PC-3 (cell line): Measurements from ENCODE around the gene XPR1. TPM values are rescaled to one million over a fixed set of nuclear protein-coding genes. Genes with fewer than 3 reads are reported as not detected.

Source experiments
- ATAC-seq: fragments of 200-7000 bp; cut with Tn5 transposase; 2 replicates; pipeline ENCODE4 v1.9.1; 2020; ENCODE audit warnings: mild to moderate bottlenecking, moderate library complexity
- BruUV-seq: library from RNA; stranded (reverse); fragments of 400-500 nt; replicated peaks from 2 replicates; lab custom pipeline; 2021; lab: Mats Ljungman, UMichigan
- CTCF ChIA-PET: fragments of 300-600 bp; sonication (Branson Sonifier 250); formaldehyde crosslinking; loops from one replicate; lab custom pipeline; 2022; ENCODE audit warnings: antibody characterized with exemption; lab: Charles Lee
- POLR2A ChIA-PET: fragments of 300-600 bp; sonication (Branson Sonifier 250); formaldehyde crosslinking; loops from one replicate; lab custom pipeline; 2022; ENCODE audit warnings: antibody characterized with exemption; ENCODE audit not compliant: unreplicated experiment; lab: Charles Lee
- DNase-seq: peaks from one replicate; pipeline ENCODE4 v3.0.0-alpha.2; 2015
- H2AFZ ChIP-seq: fragments of 300-600 bp; sonication (generic); 2 replicates; pipeline ENCODE4 v1.6.0; 2016; ENCODE audit warnings: antibody characterized with exemption, low read length
- H3F3A ChIP-seq: fragments of 300-600 bp; sonication (generic); one replicate; pipeline ENCODE4 v1.6.0; 2017; ENCODE audit warnings: antibody characterized with exemption, low read length, control low read depth, mild to moderate bottlenecking; ENCODE audit not compliant: unreplicated experiment
- H3K27ac ChIP-seq: fragments of 300-600 bp; sonication (generic); 2 replicates; pipeline ENCODE4 v1.5.1; 2016; ENCODE audit warnings: mild to moderate bottlenecking, low read length
- H3K27me3 ChIP-seq: fragments of 300-600 bp; sonication (generic); 2 replicates; pipeline ENCODE4 v1.6.1; 2016; ENCODE audit warnings: low read length, mixed read lengths
- H3K36me3 ChIP-seq: fragments of 300-600 bp; sonication (generic); 2 replicates; pipeline ENCODE4 v1.6.1; 2016; ENCODE audit warnings: low read depth, mixed run types, low read length, mixed read lengths
- H3K4me1 ChIP-seq: fragments of 300-600 bp; sonication (generic); 2 replicates; pipeline ENCODE4 v1.5.1; 2016; ENCODE audit warnings: low read length; ENCODE audit not compliant: insufficient read depth
- H3K4me2 ChIP-seq: fragments of 300-600 bp; sonication (generic); 2 replicates; pipeline ENCODE4 v1.6.0; 2016; ENCODE audit warnings: low read length
- H3K4me3 ChIP-seq: fragments of 300-600 bp; sonication (generic); 2 replicates; pipeline ENCODE4 v1.5.1; 2016; ENCODE audit warnings: mild to moderate bottlenecking, low read length, mixed read lengths
- H3K79me2 ChIP-seq: fragments of 300-600 bp; sonication (generic); 2 replicates; pipeline ENCODE4 v1.6.1; 2017; ENCODE audit warnings: low read length, mixed read lengths
- H3K9ac ChIP-seq: fragments of 300-600 bp; sonication (generic); 2 replicates; pipeline ENCODE4 v1.6.0; 2016; ENCODE audit warnings: mild to moderate bottlenecking, low read length
- H3K9me2 ChIP-seq: fragments of 300-600 bp; sonication (generic); replicated peaks from 2 replicates; pipeline ENCODE4 v1.6.1; 2016; ENCODE audit warnings: mixed run types, low read length, mixed read lengths
- H3K9me3 ChIP-seq: fragments of 300-600 bp; sonication (generic); 2 replicates; pipeline ENCODE4 v1.6.1; 2016; ENCODE audit warnings: low read length, mixed read lengths
- H4K20me1 ChIP-seq: fragments of 300-600 bp; sonication (generic); 2 replicates; pipeline ENCODE4 v1.6.1; 2016; ENCODE audit warnings: low read length, mixed read lengths
- CTCF ChIP-seq: fragments of 300-600 bp; sonication (generic); conservative IDR thresholded peaks from 2 replicates; pipeline ENCODE4 v1.5.1; 2017; ENCODE audit warnings: antibody characterized with exemption, low read depth, mild to moderate bottlenecking, low read length
- EZH2 ChIP-seq: fragments of 300-600 bp; sonication (generic); IDR thresholded peaks from one replicate; pipeline ENCODE4 v1.6.1; 2017; ENCODE audit warnings: antibody characterized with exemption, mild to moderate bottlenecking, low read length; ENCODE audit not compliant: unreplicated experiment
- EZH2phosphoT487 ChIP-seq: fragments of 300-600 bp; sonication (generic); IDR thresholded peaks from 2 replicates; pipeline ENCODE4 v1.6.1; 2018; ENCODE audit warnings: mild to moderate bottlenecking, antibody characterized with exemption, low read length, borderline replicate concordance
- intact Hi-C: fragments of 100-400 bp; cut with micrococcal nuclease; formaldehyde crosslinking; loops from 2 replicates; pipeline ENCODE4 v1.9.0; 2023
- total RNA-seq: library from RNA; depleted of rRNA; stranded (reverse); fragments of >200 nt; gene quantifications from 2 replicates; pipeline ENCODE4 v1.2.3, GENCODE V29; 2014

XPR1 gene
- total RNA-seq, 1 experiment from 2014 or later = 8.2 TPM

- no peak overlapping the region for H3K4me3 ChIP-seq
- H4K20me1 ChIP-seq = no peaks in the 10 kb centered on the region
- CTCF ChIA-PET = no interaction called here
- no peak overlapping the region for H3K4me2 ChIP-seq
- H3K36me3 ChIP-seq = no peaks in the 10 kb centered on the region
- no peaks in the 10 kb centered on the region for H3K4me1 ChIP-seq
- no peaks in the 10 kb centered on the region for H3K9me3 ChIP-seq
- POLR2A ChIA-PET = no interaction called here
- DNase-seq (peak; percentile 28), ATAC-seq (peak; percentile 57; the same call in 1 of the 2 replicates)
- no TSS peak for BruUV-seq
- no peak overlapping the region for H3K27ac ChIP-seq
- no peaks in the 10 kb centered on the region for H3F3A ChIP-seq
- no peaks in the 10 kb centered on the region for H3K9me2 ChIP-seq
- H3K27me3 ChIP-seq = no peaks in the 10 kb centered on the region; the same call in 1 of the 2 replicates
- H3K9ac ChIP-seq = no peak overlapping the region
- TF ChIP-seq CTCF = peak; percentile 39; the same call in 1 of the 2 replicates
- no peak for TF ChIP-seq EZH2
- H3K79me2 ChIP-seq = no peaks in the 10 kb centered on the region
- no peak overlapping the region for H2AFZ ChIP-seq
- intact Hi-C loops = no loop called here
Observed at GRCh38 chr1:180623579-180624347, 8.1 kb upstream of the XPR1 start.

- intact Hi-C loops = no loop called here
- no peaks in the 10 kb centered on the region for H3F3A ChIP-seq
- no peaks in the 10 kb centered on the region for H3K27me3 ChIP-seq
- POLR2A ChIA-PET = no interaction called here
- no peaks in the 10 kb centered on the region for H3K36me3 ChIP-seq
- no peaks in the 10 kb centered on the region for H3K9me2 ChIP-seq
- no TSS peak for BruUV-seq
- DNase-seq = no peak
- no peak overlapping the region for H3K4me2 ChIP-seq
- H3K9ac ChIP-seq = no peak overlapping the region
- CTCF ChIA-PET = no interaction called here
- no peaks in the 10 kb centered on the region; the same call in 1 of the 2 replicates for H3K4me1 ChIP-seq
- TF ChIP-seq EZH2phosphoT487 = no peak
- no peak for TF ChIP-seq EZH2
- no peak for TF ChIP-seq CTCF
- no peaks in the 10 kb centered on the region for H4K20me1 ChIP-seq
- no peak overlapping the region for H3K4me3 ChIP-seq
- no peak overlapping the region for H2AFZ ChIP-seq
- H3K27ac ChIP-seq = no peak overlapping the region
- ATAC-seq = no peak
- no peaks in the 10 kb centered on the region for H3K79me2 ChIP-seq
- no peaks in the 10 kb centered on the region for H3K9me3 ChIP-seq
Observed at GRCh38 chr1:180626711-180627110, 5.1 kb upstream of the XPR1 start.

GRCh38 chr1:180627411-180627810 lies 4.4 kb upstream of the XPR1 start:
- intact Hi-C loops = no loop called here
- CTCF ChIA-PET = no interaction called here
- POLR2A ChIA-PET = interaction anchor here (0.6 kb wide), 1 partner anchor 62 kb away, joined by 3 read pairs; no protein-coding TSS in a partner anchor

More at GRCh38 chr1:180627411-180627810, 4.4 kb upstream of the XPR1 start:
- Histone ChIP-seq H3K9me2 (no peaks in the 10 kb centered on the region), H3K27ac (no peak overlapping the region), H3K9ac (no peak overlapping the region), H3K9me3 (no peaks in the 10 kb centered on the region), H3K27me3 (no peaks in the 10 kb centered on the region), H2AFZ (no peak overlapping the region), H4K20me1 (no peaks in the 10 kb centered on the region), H3K36me3 (no peaks in the 10 kb centered on the region), H3K4me1 (no peaks in the 10 kb centered on the region; the same call in 1 of the 2 replicates), H3F3A (no peaks in the 10 kb centered on the region), H3K4me2 (no peak overlapping the region), H3K4me3 (no peak overlapping the region), H3K79me2 (no peaks in the 10 kb centered on the region)
- ATAC-seq (no peak), DNase-seq (no peak)
- BruUV-seq = no TSS peak
- TF ChIP-seq EZH2 (no peak), EZH2phosphoT487 (no peak), CTCF (no peak)
